Fibroblast of villous mesenchyme (primary cell): ENCODE measurements around the gene IFRD2. TPM values are rescaled to one million over a fixed set of nuclear protein-coding genes. Genes with fewer than 3 reads are reported as not detected.

Source experiments
- DNase-seq: peaks from one replicate; pipeline ENCODE4 v3.0.0-alpha.2; 2010; ENCODE audit warnings: low read depth
- H3K4me3 ChIP-seq: 2 replicates; pipeline ENCODE4 v1.5.1; 2011; ENCODE audit warnings: low read depth, mild to moderate bottlenecking, low read length
- CTCF ChIP-seq: IDR thresholded peaks from 2 replicates; pipeline ENCODE4 v1.5.1; 2012; ENCODE audit warnings: low read depth, mild to moderate bottlenecking, low read length; ENCODE audit not compliant: insufficient read depth
- total RNA-seq: library from RNA; depleted of rRNA; stranded (reverse); fragments of >200 nt; gene quantifications from 2 replicates; pipeline ENCODE4 v1.2.3, GENCODE V29; 2012

The IFRD2 gene
- total RNA-seq, 1 donor: 82.0 TPM

- no peak overlapping the region for H3K4me3 ChIP-seq
- no peak for DNase-seq
- no peak for TF ChIP-seq CTCF
These were observed 51.1 kb downstream of the IFRD2 start for GRCh38 chr3:50241163-50241562.

DNA sequence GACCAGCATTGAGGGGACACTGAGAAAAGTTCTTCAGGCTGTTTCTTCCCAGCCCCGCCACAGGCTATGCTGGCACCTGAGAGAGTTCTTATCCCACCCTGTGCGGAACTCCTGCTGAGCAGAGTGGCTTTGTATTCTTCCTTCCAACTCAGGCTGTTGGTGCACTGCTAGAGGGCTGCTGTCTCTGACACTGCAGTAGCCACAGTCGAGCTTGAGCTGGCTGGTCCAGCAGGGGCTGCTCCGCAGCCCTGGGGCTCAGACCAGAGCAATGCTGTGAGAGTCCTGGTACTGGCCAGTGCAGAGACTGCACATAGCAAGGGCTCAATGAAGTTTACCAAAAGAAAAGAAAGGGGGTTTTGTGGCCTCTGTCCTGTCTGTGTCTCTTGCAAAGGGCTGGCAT is 52.6 kb downstream of the IFRD2 start:
- no peak for DNase-seq
- TF ChIP-seq CTCF: no peak
- no peak overlapping the region for H3K4me3 ChIP-seq

DNA sequence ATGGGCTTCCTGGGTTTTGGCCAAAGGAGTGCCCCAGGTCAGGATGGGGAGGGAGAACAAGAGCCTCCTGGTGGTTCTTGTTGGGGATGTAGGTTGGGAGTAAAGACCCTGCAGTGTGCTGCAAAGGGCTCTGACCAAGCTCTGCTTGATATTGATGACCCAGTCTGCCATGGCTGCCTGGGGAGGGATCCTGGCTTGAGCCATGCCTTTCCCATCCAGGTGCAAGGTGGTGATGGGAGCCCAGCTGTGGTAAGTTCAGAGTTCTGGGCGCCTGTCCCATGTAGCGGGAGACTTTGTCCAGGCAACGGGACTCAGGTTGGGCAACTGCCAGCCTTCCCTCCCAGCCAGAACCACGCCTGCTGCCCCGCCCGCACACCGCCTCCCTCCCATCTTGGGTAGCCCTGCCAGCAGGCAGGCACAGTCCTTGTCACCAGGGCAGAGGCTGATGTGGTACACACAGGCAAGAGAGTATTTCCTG is 53.6 kb downstream of the IFRD2 start:
- peak; percentile 16 for TF ChIP-seq CTCF
- DNase-seq: peak; percentile 29
- H3K4me3 ChIP-seq: peak overlapping the region; percentile 96

DNA sequence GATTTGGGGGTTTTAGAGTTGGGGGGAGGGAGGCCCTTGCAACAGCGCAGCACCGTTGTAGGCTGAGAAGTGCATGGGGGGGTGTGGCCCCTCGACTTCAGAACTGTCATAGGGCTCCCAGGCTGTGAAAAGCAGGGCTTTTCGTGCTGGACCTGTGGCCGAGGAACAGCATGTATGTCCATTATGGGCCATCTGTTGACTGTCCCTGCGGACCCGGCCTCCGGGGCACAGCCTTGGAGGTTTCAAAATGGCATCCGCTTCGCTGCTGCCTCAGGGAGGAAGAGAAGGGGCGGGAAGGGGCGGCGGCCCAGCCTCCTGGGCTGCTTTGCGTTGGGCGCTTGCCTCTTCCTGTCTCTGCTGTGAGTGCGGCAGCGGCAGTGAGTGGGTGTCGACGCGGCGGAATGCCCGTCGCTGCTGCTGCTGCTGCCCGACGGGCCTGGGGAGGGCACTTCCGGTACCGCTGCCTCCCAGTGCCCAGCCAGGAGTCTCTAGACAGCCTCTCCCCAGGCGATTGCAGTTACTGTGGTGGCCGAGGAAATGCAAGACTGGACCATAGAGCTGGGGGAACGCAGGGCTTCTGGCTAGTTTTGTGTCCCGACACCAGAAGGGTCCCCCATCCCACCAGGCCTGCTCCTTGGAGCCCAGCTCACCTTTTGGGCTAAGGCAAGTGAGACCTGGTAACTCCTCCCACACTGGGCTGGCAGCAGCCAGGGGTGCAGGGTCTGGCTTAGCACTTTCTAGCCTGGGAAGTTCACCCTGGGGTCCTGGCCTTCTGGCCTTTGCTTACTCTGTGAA is 54.3 kb downstream of the IFRD2 start:
- peak; percentile 84 for DNase-seq
- TF ChIP-seq CTCF: no peak
- H3K4me3 ChIP-seq: peak overlapping the region; percentile 96

Other genes starting within 250 kb of the IFRD2 start
- 121 and 192 TPM in 2 replicates for gene RBM5, start 203.5 kb downstream of the IFRD2 start, total RNA-seq
- 0.32 and 0.86 TPM in 2 replicates for gene SEMA3F, start 137.1 kb downstream of the IFRD2 start, total RNA-seq
- not detected in 2 replicates for gene GNAT1, start 100.8 kb downstream of the IFRD2 start, total RNA-seq
- gene SLC38A3, start 87.2 kb downstream of the IFRD2 start, total RNA-seq: not detected in 2 replicates
- gene GNAI2, start 56.2 kb downstream of the IFRD2 start, total RNA-seq: 265 and 297 TPM in 2 replicates
- 7.4 and 23.3 TPM in 2 replicates for gene SEMA3B, start 23.3 kb downstream of the IFRD2 start, total RNA-seq
- not detected in 2 replicates for gene LSMEM2, start 13.3 kb downstream of the IFRD2 start, total RNA-seq
- 2.3 and 6.5 TPM in 2 replicates for gene HYAL3, start 7.0 kb upstream of the IFRD2 start, total RNA-seq
- 5.8 and 6.5 TPM in 2 replicates for gene NAA80, start 7.0 kb upstream of the IFRD2 start, total RNA-seq
- 1.6 and 2.6 TPM in 2 replicates for gene HYAL1, start 11.1 kb upstream of the IFRD2 start, total RNA-seq
- 49.6 and 69.1 TPM in 2 replicates for gene HYAL2, start 30.3 kb upstream of the IFRD2 start, total RNA-seq
- 17.7 and 22.0 TPM in 2 replicates for gene TUSC2, start 35.8 kb upstream of the IFRD2 start, total RNA-seq
- 34.8 and 36.3 TPM in 2 replicates for gene RASSF1, start 48.4 kb upstream of the IFRD2 start, total RNA-seq
- 0.97 and 1.3 TPM in 2 replicates for gene ZMYND10, start 53.3 kb upstream of the IFRD2 start, total RNA-seq
- gene NPRL2, start 58.3 kb upstream of the IFRD2 start, total RNA-seq: 21.3 and 22.9 TPM in 2 replicates
- gene CYB561D2, start 58.4 kb upstream of the IFRD2 start, total RNA-seq: 22.5 and 23.7 TPM in 2 replicates
- gene TMEM115, start 67.1 kb upstream of the IFRD2 start, total RNA-seq: 55.3 and 63.1 TPM in 2 replicates
- not detected in 2 replicates for gene CACNA2D2, start 211.2 kb upstream of the IFRD2 start, total RNA-seq